HuH-7 (cell line): ENCODE results near the gene C1QTNF5.

ENCODE experiments used
- DNase-seq: peaks from one replicate; pipeline ENCODE4 v3.0.0; 2011; ENCODE audit warnings: low spot score

C1QTNF5 gene

DNA sequence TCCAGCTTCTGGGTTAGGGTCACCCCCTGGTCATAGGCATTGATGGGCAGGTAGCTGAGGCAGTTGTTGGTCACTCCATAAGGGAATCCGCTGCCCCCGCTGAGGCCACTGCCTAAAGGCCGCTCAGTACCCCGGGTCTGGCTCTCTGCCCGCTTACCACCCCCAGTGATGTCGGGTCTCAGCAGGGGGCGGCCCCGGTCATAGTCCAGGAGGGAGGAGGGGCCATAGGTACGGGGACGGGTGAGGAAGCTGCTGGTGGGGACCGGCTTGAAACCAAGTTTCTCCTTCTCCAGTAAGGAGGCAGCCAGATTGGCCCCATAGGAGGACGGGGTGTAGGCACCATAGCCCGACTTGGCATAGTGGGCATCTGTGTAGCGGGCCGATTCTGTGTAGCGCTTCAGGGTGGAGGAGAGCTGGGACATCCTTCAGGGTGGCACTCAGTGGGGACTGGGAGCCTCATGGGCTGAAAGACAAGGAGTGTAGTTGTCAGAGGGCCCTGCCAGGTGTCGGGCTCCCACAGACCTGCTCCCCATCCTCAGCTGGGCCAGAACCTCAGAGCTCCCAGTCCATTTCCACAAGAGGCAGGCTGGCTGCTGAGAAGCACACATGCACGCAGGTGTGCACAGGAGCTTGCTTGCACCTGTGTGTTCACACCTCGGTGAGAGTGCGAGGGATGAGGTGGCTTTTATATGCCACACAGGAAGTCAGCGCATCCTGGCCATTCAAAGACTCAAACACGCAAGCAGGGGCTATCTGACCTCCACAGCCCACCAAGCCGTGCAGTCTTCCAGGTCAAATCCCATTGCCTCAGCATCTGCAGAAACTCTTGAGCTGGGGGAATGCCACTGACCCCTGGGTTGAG, 32.6 kb upstream of the C1QTNF5 start:
- no peak for DNase-seq

DNA sequence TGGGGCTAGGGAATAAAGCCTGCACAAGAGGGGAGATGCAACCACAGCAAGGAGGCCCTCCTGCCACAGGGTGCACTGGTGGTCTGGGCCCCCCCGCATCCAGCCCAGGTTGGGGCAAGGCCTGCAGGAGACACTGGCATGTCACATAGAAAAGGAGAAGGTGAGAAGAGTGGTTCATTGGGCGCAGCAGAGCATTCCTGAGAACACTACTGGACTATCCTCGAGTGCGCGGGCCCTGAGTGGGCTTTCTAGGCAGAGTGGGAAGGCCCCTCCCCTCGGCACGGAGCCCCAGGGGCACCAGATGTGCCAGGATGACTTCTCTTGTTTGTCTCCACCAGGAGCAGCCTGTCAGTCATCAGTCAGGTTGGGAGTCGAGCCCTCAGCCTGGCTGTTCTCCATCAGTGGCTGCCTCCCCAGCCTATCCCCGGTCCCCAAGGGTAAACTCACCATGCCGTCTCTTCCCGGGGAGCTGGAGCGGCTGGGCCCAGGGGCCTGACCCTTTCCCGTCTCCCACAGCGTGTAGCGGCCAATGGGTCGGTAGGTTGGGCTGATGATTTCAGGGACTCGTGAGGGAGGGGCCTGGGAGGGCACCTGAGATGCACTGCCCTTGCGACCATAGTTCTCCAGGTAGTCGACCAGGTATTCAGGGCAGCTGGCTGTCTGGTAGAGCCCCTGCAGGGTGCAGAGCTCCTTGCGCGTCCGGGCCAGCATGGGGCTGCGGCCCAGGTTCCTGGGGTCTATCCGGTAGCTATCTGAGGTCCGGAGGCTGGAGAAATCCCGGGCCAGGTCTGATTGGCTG, 31.8 kb upstream of the C1QTNF5 start:
- DNase-seq = no peak

DNA sequence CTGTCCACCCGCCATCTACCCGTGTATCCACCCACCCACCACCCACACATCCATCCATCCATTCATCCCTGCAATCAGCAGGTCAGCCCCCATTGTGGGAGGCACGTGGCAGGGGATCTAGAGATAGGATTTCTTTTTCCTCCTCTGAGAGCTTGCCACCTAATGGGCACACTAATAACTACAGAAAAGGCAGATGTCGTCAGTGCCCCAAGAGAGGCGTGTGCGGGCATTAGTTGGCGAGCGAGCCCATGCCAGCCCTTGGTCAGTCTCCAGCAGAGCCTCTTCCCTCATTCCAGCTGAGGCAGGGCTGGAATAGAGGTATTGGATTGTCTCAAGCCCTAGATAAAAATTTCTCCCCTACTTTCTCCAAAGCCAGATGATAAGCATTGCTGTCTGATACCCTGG, 31.1 kb upstream of the C1QTNF5 start:
- no peak for DNase-seq

DNA sequence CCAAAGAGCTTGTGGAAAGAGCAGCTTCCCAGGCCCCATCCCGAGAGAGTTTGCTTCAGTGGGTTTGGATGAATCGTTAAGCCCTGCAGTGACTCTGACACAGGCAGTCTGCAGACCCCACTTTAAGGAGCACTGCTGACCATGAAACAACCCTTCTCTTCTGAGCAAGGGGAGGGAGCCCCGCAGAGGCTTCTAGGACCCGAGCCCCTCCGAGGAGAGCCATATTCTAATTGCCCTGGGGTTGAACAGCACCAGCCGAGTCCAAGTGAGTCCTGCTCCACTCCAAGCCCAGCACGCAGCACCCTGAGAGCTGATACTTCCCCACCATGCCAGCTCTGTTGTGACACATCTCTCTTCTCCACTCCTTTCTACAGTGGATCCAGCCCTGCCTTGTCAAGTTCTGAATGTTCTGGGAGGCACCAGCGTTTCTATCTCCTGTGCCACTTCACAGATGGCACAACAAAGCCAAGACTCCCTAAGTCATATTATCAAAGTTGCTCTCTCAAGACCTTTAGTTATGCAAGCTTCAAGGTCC, 30.5 kb upstream of the C1QTNF5 start:
- no peak for DNase-seq

DNA sequence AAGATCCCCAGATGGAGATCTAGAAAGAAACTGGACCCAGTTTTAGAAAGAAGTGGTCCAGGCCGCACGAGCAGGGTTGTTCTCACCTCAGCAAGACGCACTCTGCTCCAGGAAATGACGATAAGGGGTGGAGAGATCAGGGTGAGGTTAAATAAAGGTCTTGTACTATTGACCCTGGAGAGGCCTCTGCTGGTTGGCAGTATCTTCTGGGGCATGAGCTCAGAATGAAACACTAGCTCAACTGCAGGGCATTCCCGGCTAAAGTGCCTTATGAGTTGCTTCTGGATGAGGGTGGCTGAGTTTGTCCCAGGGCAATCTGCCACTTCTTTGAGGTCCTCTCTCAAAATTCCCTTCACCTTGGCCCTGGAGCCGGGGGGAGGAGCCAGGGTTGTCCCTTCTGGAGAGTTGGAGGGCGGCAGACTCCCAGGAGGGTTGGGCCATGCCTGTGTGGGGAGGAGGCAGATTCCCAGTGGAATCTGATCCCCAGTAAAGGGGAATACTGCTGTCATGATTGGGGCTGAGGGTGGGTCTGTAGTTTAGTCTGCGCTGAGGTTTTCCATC, 29.9 kb upstream of the C1QTNF5 start:
- DNase-seq = no peak

DNA sequence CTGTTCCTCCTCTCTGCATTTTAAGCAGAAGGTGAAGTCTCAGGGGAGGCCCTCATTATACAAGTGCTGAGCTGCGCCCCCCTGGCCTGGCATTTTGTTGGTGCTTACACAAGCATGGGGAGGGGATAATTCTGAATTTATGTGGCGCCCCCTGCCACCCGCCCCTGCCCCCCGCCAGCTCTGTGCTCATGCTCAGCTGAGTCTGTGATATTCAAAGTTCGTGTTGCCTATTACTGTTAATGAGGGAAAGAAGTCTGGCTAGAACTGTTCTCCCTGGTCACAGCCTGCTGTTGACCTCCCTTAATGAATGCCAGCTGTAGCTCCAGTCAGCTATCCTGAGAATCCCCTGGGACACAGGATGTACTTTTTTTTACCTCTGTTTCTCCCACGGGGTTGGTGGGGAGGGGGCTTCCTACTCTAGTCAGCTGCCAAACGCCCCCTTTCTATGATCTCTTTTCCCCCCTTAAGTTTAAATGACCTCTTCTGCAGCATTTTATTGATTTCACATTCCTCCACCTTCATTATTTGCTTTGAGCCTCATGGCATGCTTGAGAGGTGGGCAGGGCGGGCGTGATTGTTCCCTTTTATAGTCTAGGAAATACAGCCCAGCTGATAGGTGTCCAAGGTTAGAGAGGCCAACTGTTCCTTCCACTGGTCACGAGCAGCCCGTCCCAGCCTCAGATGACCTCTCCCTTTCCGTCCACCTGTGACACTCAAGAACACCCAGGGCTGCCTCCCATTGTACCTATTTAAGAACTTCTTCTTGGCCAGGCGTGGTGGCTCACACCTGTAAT, 28.6 kb upstream of the C1QTNF5 start:
- DNase-seq = no peak

DNA sequence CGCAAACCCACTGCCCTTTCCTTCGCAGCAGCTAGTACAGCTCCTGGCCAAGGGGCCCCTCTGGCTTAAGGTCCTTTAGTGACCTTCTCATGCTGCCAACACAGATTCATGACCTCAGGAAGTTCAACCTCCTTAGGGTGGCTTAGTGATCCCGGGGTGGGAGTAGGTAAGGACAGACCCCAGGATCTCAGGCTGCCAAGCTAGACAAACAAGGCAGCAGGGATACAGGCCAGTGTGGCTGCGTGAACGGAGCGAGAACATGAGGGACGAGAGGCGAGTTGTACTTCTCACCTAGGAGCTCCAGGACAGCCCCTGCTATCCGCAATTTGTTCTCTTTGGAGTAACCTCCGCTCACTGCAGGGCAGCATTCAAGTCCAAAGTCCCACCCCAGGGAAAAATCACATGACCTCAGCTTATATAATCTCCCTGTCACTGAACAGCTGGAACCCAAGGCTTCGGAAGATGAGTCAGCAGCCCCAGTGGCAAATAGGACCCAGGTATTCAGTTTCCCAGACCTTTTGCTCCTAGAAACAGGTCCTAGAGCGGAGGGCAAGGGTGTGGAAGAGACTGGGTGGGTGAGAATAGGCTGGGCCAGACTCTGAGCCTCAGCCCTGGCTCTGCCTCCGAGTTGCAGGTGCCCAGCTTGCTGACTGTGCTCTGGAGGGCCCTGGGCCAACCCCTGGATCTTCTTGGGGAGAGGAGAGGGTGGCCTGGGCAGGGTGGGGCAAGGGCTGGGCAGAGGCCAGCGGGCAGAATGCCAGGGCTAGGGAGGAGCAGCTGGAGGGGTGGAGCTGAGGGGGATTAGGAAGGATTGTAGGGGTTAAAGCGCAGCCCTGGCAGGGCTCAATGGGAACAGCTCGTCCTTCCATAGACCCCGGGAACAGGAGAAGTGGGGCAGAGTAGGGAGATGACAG, 27.7 kb upstream of the C1QTNF5 start:
- peak; percentile 87 for DNase-seq

DNA sequence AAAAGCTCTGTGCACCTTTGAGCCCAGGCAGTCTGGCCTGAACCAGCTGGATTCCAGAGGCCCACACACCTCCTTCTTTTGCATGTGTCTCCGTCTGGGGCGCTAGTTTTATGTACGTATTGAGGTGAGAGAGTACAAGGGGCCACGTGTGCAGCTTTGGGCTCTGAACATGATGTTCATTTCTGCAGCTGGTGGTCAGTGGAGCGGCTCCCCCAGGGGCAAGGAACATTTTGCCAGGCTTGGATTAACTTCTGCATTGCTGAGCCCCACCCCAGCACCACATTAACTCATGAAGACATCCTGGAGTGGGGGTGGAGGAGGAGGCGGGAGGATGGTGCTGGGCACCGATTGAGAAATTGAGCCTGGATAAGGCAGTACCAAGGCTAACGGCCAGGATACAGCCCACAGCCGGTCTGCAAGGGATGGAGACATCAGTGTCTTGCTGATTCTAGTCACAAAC, 27.0 kb upstream of the C1QTNF5 start:
- no peak for DNase-seq

DNA sequence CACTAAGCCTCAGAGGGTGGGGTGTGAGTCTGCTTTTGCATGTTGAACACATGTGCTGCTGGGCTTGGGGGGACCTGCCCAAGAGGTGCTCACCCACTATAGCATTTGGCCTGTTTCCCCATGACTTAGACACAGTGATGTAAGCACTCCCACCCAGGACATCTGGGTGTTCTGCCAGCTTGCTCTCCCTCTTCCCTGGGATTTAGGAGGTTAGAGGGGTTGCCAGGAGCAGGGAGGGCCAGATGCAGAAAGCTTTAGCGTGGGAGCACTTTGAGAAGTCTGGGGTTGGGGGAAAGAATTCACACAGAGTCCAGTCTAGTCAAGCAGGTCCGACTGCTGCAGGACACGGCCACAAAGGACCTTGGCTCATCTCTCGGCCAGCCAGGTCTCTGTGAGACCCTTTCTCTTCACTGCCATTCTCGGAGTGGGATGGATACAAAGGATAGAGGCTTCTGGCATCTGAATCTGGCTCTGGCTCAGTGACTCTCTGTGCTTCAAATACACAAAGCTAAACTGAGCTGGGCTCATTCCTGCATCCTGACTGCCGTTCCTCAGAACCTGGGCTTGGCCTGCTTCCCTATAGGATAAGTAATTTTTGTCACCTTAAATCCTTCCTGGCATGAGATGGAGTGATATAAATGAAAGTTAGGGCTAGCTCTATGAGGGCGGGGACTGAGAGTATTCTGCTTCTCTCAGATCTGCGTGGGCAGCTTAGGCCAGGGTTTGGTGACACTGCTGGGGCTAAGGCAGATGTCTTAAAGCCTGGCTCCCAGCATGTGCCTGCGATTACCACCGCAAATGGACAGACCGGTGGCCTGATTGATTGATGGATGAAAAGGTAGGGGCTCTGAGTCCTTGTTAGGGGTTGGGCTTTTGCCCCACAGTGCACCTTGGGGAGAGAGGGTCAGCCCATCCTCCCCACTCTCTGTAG, 26.3 kb upstream of the C1QTNF5 start:
- DNase-seq = no peak

DNA sequence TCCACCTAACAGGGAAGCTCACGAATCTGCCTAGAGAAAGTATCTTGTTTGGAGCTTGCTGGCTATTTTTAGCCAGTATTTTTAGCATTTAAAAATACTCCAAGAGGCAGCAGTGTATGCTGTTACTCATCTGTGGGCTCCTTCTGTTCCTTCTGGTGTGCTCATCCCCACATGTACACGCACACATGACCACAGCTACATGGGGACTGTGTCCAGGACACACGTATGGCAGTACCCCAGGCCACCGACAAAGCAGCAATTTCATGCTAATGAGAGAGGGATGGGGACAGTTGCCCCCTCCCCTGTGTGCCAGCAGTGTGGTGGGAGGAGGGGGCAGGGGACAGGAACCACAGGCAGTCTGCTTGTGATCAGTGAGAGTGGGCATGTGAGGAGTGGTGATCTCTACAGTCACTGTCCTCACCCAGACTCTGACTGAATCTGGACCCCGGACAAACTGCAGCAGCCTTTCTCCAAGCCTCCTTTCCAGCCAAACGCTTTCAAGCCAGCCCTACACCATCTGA, 24.4 kb upstream of the C1QTNF5 start:
- DNase-seq = no peak

DNA sequence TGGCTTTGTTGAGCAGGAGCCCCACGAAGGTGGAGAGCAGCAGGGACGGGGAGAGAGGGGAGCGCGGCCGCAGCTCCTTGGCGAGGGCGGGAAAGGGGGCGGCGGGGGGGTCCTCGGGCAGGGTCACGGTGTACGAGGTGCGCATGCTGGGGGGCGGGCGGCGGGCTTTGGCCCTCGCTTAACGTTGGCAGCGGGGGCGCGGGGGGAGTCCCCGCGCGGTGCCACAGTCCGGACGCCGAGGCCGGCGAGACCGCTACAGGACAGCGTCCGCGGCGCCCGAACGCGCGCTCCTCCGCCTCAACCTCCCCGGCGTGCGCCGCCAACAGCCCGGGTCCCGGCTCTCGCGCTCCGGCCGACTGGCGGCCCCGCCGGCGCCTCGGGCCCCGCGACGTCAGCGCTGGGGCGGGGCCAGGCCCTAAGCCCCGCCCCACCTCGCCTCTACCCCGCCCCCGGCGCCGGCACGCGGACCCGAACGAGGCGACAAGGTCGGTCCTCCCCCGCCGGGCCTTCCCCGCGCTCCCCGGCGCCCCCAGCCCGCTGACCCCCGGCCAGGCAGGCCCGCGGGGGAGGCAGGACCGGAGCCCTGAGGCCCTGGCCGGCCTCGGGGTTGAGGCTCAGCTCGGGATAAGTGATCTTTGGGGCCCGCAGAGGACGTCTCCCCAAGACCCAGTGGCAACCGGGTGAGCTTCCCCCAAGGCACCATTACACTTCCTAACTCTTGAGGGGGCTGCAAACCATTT, 23.3 kb upstream of the C1QTNF5 start:
- peak; percentile 80 for DNase-seq

DNA sequence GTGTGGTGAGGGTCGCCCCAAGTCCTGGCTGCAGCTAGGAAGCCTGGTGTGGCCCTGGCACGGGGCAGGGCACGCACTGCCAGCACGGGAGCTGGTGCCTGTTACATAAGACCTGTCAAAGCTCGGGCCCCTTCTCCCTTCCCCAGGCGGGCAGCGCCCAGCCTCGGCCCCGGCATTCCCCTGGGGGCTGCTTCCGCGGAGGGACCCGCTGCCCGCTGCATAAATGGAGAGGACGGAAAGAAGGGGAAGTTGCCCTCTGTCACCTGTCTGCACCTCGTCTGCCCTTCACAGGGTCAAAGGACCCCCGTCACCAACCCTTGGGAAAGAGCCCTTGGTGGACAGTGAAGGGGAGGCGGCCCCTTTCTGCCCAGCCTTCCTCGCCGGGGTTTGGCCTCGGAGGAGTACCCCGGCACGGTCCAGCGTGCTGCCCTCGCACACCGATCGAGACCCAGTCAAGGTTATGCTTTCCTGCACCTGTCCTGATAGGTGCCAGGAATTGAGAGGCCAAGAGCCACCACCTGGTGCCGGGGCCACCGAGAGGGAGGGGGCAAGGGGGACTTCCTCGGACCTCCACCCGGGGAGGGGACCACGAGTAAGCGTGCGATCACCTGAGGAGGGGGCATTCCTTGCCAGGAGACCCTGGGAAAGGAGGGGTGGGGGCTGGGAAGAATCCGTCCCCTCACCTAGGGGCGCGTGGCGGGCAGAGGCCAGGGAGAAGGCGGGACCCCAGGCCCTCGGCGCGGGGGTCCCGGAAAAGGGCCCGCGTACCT, 22.6 kb upstream of the C1QTNF5 start:
- DNase-seq = no peak

DNA sequence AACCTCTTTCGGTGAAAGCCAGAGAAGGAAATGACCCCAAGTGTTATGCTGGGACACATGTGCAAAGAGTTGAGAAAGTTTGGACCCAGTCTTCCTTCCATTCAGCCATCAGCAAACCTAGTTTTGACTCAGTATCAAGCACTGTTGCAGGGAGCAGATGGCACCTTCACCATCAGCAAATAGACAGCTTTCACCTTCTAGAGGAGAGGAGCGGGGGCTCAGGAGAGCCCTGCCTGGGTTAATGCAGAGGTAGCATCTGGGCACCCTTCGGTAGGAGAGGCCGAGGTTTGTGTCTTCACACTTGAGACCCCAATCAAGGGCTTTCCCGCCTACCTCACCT, 22.0 kb upstream of the C1QTNF5 start:
- no peak for DNase-seq

DNA sequence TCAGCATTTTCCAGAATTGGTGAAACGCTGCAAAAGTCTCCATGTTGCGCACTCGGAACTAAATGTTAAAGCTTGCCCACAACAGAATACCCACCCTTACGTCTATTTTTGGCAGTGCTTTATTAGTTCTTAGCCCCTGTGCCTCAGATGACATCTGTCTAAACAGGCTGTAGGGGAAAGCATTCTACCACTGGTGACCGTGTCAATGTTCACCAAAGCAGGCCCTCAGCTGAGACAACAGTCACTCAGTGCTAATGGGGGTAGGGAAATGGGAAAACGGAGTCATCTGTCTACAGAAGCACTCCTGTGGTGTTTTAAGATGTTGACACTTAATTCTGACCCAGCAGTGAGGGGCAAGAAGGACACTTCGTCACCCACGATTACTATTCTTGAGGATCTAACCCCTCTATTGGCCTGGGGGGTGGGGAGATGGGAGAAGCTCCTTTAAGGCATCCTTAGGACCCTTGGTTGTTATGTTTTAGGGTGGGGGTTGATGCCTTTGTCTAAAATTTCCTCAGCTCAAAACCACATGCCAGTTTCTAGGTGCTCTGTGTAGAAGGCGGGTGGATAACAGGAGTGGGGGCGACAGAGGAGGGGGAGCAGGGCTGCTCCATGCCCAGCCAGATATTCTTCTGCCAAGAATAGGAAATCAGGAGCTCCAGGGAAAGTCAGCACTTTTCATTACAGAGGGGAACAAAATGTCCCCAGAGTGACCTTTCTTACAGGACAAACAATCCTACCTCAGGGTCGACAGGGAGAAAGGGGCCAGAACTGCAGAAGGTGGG, 21.4 kb upstream of the C1QTNF5 start:
- DNase-seq = no peak

DNA sequence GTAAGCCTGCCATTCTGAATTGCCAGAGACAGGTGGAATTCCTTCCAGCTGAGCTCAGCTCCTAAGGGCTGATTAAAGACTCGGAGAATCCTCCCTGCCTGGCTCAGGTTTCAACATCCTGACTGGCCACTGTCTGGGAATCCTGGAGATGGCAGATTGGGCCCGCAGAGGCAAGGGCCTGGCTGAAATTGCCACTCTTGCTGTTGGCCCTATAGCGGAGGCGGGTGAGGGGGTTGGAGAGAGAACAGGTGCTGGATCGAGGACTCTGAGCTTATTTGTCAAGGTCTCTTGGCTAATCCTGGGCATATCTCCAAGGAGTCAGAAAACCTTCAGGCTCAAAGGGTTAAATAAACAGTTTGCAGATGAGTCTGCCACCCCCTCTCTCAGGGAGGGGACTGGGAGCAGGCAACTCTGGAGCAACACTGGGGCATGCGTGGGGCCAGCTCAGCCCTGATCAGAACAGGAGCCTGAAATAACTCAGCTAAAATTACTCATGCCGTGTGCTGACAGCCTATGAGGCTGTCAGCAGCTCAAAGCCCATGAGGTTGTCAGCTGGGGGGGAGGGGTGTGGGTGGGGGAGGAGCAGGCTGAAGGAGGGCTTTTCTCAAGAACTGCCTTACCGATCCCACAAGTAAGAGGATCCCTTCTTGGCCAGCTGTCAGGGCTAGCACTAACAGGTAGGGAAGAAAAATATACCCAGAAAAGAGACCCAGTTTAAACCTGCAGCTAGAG, 20.5 kb upstream of the C1QTNF5 start:
- no peak for DNase-seq
